Fibroblast of skin of left quadriceps (primary cell): ENCODE measurements around the gene ACBD6.
"Not testable (repeated sequence)": the region's sequence is repeated elsewhere in the genome, so short reads cannot be mapped to it uniquely, and the experiment has no call there.

ENCODE experiments used
- DNase-seq, 2 experiments: peaks; one replicate each; pipeline ENCODE4 v3.0.0-alpha.2; 2013; ENCODE audit warnings: low read depth in 2 of 2

Gene ACBD6

GRCh38 chr1:180415236-180415848 is 87.0 kb downstream of the ACBD6 start:
- DNase-seq, result no peak

GRCh38 chr1:180412583-180412982 is 89.8 kb downstream of the ACBD6 start:
- no peak for DNase-seq

GRCh38 chr1:180408128-180408527 is 94.2 kb downstream of the ACBD6 start:
- DNase-seq, result not testable (repeated sequence)

- DNase-seq, result no peak
Measured at GRCh38 chr1:180407051-180407450, 95.3 kb downstream of the ACBD6 start.

DNA sequence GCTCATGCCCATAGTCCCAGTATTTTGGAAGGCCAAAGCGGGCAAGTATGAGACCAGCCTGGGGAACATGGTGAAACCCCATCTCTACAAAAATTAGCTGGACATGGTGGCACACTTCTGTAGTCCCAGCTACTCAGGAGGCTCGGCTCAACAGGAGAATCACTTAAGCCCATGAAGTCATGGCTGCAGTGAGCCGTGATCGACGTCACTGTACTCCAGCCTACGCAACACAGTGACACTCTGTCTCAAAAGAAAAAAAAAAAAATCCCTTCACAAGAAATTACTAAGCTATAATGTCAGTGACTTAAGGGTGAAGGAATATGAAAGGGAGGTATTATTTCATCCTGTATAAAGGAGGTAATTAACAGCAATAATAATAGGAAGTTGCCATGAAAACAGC is 99.8 kb downstream of the ACBD6 start:
- no peak for DNase-seq

- DNase-seq, result no peak
Measured at GRCh38 chr1:180402001-180402400, 100.4 kb downstream of the ACBD6 start.

GRCh38 chr1:180397175-180397574 is 105.2 kb downstream of the ACBD6 start:
- DNase-seq, result no peak

- DNase-seq, result no peak
Measured at GRCh38 chr1:180392427-180393145, 109.8 kb downstream of the ACBD6 start.

DNA sequence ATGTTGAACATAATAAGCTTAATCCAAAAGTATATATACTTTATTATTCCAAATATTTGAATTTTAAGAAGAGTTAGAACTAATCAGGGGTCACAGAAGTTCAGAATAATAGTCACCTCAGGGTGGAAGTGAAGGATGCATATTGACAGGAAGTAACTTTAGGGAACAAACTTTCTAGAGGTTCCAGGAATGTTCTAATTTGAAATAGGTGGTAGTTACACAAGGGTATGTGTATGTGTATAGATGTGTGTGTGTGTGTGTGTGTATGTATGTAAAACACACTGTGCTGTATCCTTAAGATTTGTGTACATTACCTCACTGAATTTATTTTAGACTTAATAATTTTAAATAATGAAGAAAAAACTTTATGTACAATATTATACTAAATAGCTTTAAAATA is 110.4 kb downstream of the ACBD6 start:
- no peak for DNase-seq

- DNase-seq, result no peak
Measured at GRCh38 chr1:180387413-180387812, 115.0 kb downstream of the ACBD6 start.

DNA sequence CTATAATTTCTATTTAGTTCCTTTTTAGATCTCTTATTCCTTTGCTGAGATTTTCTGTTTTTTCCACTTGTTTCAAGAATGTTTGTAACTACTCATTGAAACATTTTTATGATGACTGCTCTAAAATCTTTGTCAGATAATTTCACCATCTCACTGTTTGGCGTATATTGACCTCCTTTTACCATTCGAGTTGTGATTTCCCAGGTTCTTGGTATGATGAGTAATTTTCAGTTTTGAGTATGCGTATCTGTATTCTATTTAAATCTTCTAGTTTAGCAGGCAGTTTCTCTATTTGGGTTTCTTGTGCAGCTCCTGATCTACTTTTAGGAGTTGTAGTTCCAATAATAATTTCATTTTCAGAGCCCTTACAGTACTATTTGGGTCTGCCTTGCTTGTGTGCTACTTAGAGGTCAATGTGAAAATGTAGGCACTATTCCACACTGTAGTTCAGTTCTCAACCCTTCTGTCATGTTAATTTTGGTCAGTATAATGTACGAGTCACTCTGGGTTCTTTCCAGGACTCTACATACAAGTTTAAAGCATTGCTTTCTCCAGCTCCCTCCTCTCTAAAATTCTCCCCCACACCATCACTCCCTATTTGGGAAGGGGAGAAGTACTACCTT is 115.5 kb downstream of the ACBD6 start:
- no peak for DNase-seq

GRCh38 chr1:180385144-180385543 is 117.2 kb downstream of the ACBD6 start:
- no peak for DNase-seq

GRCh38 chr1:180384286-180385005 is 117.9 kb downstream of the ACBD6 start:
- DNase-seq, result no peak

- no peak for DNase-seq
Measured at GRCh38 chr1:180382326-180383115, 119.9 kb downstream of the ACBD6 start.

DNA sequence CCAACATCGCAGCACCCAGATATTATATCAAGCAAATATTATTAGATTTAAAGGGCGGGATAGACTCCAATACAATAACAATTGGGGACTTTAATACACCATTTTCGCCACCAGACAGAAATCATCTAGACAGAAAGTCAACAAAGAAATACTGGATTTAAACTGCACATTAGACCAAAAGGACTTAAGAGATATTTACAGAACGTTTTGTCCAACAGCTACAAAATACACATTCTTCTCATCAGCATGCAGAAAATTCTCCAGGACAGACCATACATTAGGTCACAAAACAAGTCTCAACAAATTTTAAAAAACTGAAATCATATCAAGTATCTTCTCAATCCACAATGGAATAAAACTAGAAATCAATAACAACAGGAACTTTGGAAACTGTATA is 121.2 kb downstream of the ACBD6 start:
- DNase-seq, result no peak

GRCh38 chr1:180380259-180381183 is 121.9 kb downstream of the ACBD6 start:
- DNase-seq, result no peak

DNA sequence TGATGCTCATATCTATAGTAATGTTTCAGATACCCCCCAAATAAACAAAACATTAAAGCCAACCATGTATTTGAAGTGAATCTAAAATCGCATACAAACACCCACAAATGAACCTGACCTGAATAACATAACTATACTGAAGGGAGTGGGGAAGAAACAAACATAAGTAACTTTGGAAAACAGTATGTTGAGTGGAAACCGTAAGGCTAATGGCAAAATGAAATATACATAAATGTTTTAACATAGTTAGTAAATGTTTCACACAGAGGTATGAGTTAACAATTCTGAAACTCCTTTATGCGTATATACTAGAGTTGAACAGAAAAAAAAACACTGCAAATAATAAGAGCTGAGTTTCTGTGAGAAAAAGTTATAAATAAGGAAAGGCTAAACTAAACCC is 125.6 kb downstream of the ACBD6 start:
- no peak for DNase-seq

DNA sequence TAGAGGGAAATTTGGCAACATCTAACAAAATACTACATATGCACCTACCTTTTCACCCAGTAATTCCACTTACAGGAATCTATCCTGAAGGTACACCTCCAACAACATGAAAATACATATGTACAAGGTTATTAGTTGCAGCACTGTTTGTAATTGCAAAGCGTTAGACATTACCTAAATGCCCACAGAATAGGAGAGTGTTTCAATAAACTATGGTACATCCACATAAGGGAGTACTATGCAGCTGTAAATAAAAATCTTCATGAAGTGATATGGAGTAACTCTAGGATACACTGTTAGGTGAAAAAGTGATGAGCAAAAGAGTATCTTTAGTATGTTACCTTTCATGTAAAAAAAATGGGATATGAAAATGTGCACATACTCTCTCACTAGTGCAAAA is 126.1 kb downstream of the ACBD6 start:
- DNase-seq, result no peak

- no peak for DNase-seq
Measured at GRCh38 chr1:180372728-180373127, 129.6 kb downstream of the ACBD6 start.

DNA sequence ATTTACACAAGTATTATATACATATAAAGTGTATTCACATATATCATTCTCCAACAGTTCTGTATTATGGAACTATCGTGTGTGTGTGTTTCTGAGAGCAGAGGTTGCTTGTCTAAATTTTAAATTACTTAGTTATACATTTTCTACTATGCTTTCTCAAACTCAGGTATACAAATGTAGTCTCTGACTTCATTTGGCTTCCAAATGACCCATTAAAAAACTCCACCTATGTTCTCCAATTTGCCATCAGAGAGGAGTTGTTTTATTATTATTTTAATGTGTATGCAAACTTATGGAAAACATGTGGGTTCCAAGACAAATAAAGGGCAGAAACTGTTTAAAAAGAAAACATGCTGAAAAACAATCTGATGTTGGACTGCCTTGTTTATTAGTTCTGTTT is 131.8 kb downstream of the ACBD6 start:
- DNase-seq, result no peak

DNA sequence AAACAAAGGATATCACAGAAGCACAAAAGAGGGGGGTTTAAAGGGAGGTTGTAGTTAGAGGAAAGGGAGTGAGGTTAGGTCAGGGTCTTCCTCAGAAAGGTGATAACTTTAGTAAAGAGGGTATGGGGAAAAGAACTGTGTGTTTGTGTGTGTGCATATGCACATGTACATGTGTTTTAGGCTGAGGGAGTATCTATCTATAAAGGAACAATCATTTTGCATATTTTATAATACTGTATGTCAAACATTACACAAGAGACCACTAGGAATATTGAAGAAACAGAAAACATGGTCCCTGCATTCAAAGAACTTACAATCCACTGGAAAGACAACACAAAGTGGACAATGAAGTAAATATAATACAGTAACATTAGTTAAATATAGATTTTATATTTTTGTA is 132.2 kb downstream of the ACBD6 start:
- no peak for DNase-seq
